ENCODE results near the gene CCDC13.

The CCDC13 gene

DNA sequence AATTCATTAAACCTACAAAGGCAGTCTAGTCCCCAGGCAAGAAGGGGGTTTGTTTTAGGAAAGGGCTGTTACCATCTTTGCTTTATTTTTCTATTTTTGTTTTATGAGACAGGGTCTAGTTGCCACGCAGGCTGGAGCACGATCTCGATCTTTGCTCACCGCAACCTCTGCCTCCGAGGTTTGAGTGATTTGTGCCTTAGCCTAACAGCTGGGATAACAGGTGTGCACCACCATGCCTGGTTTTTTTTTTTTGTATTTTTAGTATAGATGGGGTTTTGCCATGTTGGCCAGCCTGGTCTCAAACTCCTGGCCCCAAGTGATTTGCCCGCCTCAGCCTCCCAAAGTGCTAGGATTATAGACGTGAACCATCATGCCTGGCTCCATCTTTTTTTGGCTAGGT is 26.3 kb upstream of the CCDC13 start:
- CTCF ChIA-PET: no interaction called here
- POLR2A ChIA-PET: no interaction called here
- DNase-seq (ENCODE audit: extremely low spot score): no peak
- TF ChIP-seq, protein P1, sequence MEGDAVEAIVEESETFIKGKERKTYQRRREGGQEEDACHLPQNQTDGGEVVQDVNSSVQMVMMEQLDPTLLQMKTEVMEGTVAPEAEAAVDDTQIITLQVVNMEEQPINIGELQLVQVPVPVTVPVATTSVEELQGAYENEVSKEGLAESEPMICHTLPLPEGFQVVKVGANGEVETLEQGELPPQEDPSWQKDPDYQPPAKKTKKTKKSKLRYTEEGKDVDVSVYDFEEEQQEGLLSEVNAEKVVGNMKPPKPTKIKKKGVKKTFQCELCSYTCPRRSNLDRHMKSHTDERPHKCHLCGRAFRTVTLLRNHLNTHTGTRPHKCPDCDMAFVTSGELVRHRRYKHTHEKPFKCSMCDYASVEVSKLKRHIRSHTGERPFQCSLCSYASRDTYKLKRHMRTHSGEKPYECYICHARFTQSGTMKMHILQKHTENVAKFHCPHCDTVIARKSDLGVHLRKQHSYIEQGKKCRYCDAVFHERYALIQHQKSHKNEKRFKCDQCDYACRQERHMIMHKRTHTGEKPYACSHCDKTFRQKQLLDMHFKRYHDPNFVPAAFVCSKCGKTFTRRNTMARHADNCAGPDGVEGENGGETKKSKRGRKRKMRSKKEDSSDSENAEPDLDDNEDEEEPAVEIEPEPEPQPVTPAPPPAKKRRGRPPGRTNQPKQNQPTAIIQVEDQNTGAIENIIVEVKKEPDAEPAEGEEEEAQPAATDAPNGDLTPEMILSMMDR (IDR thresholded peaks at IDR 0.05; ENCODE audit: control extremely low read depth, extremely low read depth, low read depth, missing control alignments): no peak

DNA sequence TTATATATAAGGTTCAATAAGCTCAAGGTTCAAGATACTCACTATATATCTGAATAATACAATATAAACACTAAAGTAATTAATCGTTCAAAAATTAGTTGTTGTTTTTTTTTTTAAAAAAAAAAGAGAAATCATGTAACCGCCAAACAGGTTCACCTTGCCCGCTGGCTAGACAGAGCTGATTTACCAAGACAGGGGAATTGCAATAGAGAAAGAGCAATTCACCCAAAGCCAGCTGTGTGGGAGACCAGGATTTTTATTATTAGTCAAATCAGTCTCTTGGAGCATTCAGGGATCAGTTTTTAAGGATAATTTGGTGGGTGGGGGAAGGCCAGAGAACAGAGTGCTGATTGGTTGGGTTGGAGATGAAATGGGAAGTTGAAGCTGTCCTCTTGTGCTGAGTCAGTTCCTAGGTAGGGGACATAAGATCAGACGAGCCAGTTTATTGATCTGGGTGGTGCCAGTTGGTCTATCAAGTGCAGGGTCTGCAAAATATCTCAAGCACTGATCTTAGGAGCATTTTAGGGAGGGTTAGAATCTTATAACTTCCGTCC is 23.4 kb upstream of the CCDC13 start:
- TF ChIP-seq, protein P1 (IDR thresholded peaks at IDR 0.05; ENCODE audit: control extremely low read depth, extremely low read depth, low read depth, missing control alignments): no peak
- no peak for DNase-seq (ENCODE audit: extremely low spot score)
- CTCF ChIA-PET: interaction anchor here (1.1 to 5.0 kb wide), 5 partner anchors 11 to 85 kb away, joined by 3 to 36 read pairs (median 4); partner anchors contain the start of gene ACKR2
- POLR2A ChIA-PET: interaction anchor here (0.6 kb wide), 1 partner anchor 341 kb away, joined by 3 read pairs; no protein-coding TSS in a partner anchor

DNA sequence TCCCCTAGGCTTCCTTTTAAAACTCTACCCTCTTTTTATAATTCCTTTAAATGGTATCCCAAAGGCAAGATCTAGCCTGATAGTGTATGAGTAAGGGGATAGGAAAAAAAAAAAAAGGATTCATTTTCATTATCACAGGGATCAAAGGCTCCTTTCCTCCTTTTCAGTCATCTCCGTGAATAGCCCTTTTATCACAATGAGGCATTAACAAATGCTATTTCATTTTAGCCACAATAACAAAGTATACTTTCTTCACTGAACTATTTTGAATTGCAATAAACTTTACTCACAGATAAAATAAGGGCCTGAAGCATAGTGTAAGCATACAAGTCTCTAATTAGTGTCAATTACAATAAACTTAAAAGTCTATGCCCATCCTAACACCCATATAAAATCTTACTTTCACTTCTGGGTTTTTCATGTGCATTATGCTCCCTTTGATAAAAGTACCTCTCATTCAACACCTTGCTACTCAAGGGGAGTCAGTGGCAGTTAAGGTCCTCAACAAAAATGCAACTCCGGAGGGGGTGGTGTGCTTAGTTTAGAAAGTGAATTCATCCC is 22.6 kb upstream of the CCDC13 start:
- POLR2A ChIA-PET: no interaction called here
- DNase-seq (ENCODE audit: extremely low spot score): no peak
- CTCF ChIA-PET: interaction anchor here (1.1 to 5.0 kb wide), 6 partner anchors 8 to 86 kb away, joined by 3 to 36 read pairs (median 5); partner anchors contain the start of genes ACKR2 and HIGD1A
- TF ChIP-seq, protein P1 (IDR thresholded peaks at IDR 0.05; ENCODE audit: control extremely low read depth, extremely low read depth, low read depth, missing control alignments): no peak

DNA sequence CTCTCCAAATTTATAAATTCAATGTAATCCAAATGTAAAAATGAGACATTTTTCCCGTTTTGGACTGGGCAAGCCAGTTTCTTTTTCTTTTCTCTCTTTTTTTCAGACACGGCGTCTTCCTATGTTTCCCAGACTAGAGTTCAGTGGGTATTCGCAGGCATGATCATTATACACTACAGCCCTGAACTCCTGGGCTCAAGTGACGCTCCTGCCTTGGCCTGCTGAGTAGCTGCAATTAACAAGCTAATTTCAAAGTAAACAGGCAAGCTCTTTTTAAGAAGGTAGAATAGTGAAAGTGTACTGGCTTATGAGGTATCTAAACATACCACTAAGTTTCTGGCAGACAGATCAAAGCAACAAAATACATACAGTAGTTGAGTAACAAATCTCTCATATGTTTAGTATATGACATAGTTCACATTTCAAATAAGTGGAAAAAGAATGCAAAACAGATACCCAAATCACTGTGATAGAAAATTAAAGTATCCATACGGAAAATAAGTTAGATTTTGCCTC is 17.7 kb upstream of the CCDC13 start:
- no peak for DNase-seq (ENCODE audit: extremely low spot score)
- POLR2A ChIA-PET: no interaction called here
- TF ChIP-seq, protein P1 (IDR thresholded peaks at IDR 0.05; ENCODE audit: control extremely low read depth, extremely low read depth, low read depth, missing control alignments): no peak
- CTCF ChIA-PET: interaction anchor here (1.5 to 1.8 kb wide), 2 partner anchors 13 to 16 kb away, joined by 3 to 5 read pairs; partner anchors contain the start of gene HIGD1A

DNA sequence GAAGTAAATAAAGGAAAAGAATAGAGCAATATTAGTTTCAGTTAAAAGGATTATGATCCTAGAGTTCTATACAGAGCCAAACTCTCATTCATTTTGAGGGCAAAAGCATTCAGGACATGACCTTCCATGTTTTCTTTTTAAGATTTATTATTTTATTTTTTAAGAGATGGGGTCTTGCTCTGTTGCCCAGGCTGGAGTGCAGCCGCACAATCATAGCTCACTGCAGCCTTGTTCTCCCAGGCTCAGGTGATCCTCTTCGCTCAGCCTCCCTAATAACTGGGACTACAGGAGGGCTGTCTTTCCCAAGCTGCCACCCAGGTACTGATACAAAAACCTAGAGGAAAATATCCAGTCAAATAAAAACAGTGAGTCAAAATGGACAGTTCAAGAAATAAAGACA is 13.6 kb upstream of the CCDC13 start:
- CTCF ChIA-PET: interaction anchor here (0.9 kb wide), 2 partner anchors 14 to 52 kb away, joined by 3 read pairs; no protein-coding TSS in a partner anchor
- POLR2A ChIA-PET: no interaction called here
- DNase-seq (ENCODE audit: extremely low spot score): no peak
- TF ChIP-seq, protein P1 (IDR thresholded peaks at IDR 0.05; ENCODE audit: control extremely low read depth, extremely low read depth, low read depth, missing control alignments): no peak

DNA sequence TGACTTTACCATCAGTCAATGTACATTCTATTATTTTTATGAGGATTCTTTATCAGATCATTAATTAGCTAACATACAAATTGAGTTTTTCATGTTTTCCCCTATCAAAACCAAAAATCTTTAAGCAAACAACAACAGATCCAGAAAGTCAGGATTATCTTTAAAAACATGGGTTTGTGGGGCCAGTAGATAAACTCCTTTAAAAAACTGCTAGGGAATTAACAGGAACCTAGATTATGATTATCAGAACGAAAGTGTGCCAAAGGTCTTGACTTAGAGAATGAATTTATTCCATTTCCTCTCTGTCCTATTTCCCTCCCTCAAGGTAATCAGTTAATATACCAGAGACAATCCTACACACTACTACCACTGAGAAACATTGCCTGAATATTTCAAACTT is 13.2 kb upstream of the CCDC13 start:
- ChIA-PET CTCF (interaction anchor here (0.9 to 1.4 kb wide), 4 partner anchors 10 to 95 kb away, joined by 3 to 6 read pairs (median 3); no protein-coding TSS in a partner anchor), POLR2A (no interaction called here)
- no peak for DNase-seq (ENCODE audit: extremely low spot score)
- TF ChIP-seq, protein P1 (IDR thresholded peaks at IDR 0.05; ENCODE audit: control extremely low read depth, extremely low read depth, low read depth, missing control alignments): no peak
